Smooth muscle cell (in vitro differentiated cells): ENCODE measurements around the gene SLC4A1. TPM values are rescaled to one million over a fixed set of nuclear protein-coding genes. Genes with fewer than 3 reads are reported as not detected.

Source experiments
- DNase-seq: peaks from one replicate; lab custom pipeline; 2025; ENCODE audit not compliant: unreplicated experiment; lab: John Stamatoyannopoulos, UW
- H2AFZ ChIP-seq: fragments of 200-600 bp; sonication (generic); 2 replicates; pipeline ENCODE4 v1.6.0; 2016; ENCODE audit warnings: antibody characterized with exemption, low read depth, mild to moderate bottlenecking
- H3F3A ChIP-seq: fragments of 200-600 bp; sonication (generic); 2 replicates; pipeline ENCODE4 v1.6.0; 2017; ENCODE audit warnings: antibody characterized with exemption, low read depth
- H3K27ac ChIP-seq: fragments of 200-600 bp; sonication (generic); 2 replicates; pipeline ENCODE4 v1.5.1; 2016; ENCODE audit warnings: low read depth, mild to moderate bottlenecking
- H3K27me3 ChIP-seq: fragments of 200-600 bp; sonication (generic); 2 replicates; pipeline ENCODE4 v1.6.1; 2016; ENCODE audit warnings: low read depth, mild to moderate bottlenecking
- H3K36me3 ChIP-seq: fragments of 200-600 bp; sonication (generic); 2 replicates; pipeline ENCODE4 v1.5.1; 2016; ENCODE audit warnings: low read depth
- H3K4me1 ChIP-seq: fragments of 200-600 bp; sonication (generic); 2 replicates; pipeline ENCODE4 v1.5.1; 2016; ENCODE audit warnings: low read depth
- H3K4me2 ChIP-seq: fragments of 200-600 bp; sonication (generic); 2 replicates; pipeline ENCODE4 v1.6.0; 2016; ENCODE audit warnings: mild to moderate bottlenecking
- H3K4me3 ChIP-seq: fragments of 200-600 bp; sonication (generic); 2 replicates; pipeline ENCODE4 v1.5.1; 2016; ENCODE audit warnings: mild to moderate bottlenecking
- H3K79me2 ChIP-seq: fragments of 200-600 bp; sonication (generic); 2 replicates; pipeline ENCODE4 v1.6.0; 2016; ENCODE audit warnings: low read depth, mild to moderate bottlenecking
- H3K9ac ChIP-seq: fragments of 200-600 bp; sonication (generic); 2 replicates; pipeline ENCODE4 v1.6.0; 2016; ENCODE audit warnings: low read depth
- H3K9me3 ChIP-seq: fragments of 200-600 bp; sonication (generic); replicated peaks from 2 replicates; pipeline ENCODE4 v1.5.1; 2016; ENCODE audit warnings: low read depth
- H4K20me1 ChIP-seq: fragments of 200-600 bp; sonication (generic); 2 replicates; pipeline ENCODE4 v1.6.0; 2016; ENCODE audit warnings: low read depth
- CTCF ChIP-seq: fragments of 200-600 bp; sonication (generic); IDR thresholded peaks from 2 replicates; pipeline ENCODE4 v1.5.1; 2017; ENCODE audit warnings: borderline replicate concordance, mild to moderate bottlenecking, antibody characterized with exemption; ENCODE audit not compliant: insufficient read depth, poor library complexity, severe bottlenecking
- WGBS: methylation state at CpG from one replicate; pipeline ENCODE4 v1.1.7; 2016; ENCODE audit warnings: low lambda C conversion rate; 5-methylcytosine and 5-hydroxymethylcytosine counted together
- polyA plus RNA-seq: library from polyadenylated mRNA; unstranded; fragments of >200 nt; fragmentation: Nextera tagmentation; extraction: Ambion mirVana; gene quantifications from 2 replicates; pipeline ENCODE4 v1.2.1, GENCODE V29; 2016
- total RNA-seq: library from RNA; depleted of rRNA; stranded (reverse); fragments of >200 nt; gene quantifications from 2 replicates; pipeline ENCODE4 v1.2.3, GENCODE V29; 2014

The SLC4A1 gene
- total and polyA plus RNA-seq, 2 experiments from 2014 or later, result not detected

- TF ChIP-seq CTCF, result no peak
- H4K20me1 ChIP-seq, result no peaks in the 10 kb centered on the region
- H3K9me3 ChIP-seq, result no peaks in the 10 kb centered on the region
- H3K9ac ChIP-seq, result no peak overlapping the region
- no peaks in the 10 kb centered on the region for H3K79me2 ChIP-seq
- H3K4me3 ChIP-seq, result no peak overlapping the region
- H3F3A ChIP-seq, result no peaks in the 10 kb centered on the region
- no peaks in the 10 kb centered on the region for H3K36me3 ChIP-seq
- H3K27me3 ChIP-seq, result peaks cover 22% of the 10 kb centered on the region
- H3K27ac ChIP-seq, result no peak overlapping the region
- H3K4me1 ChIP-seq, result peaks cover 16% of the 10 kb centered on the region
- H3K4me2 ChIP-seq, result no peak overlapping the region
- WGBS, result 92% methylated on average over 2 of the region's 2 CpGs
- H2AFZ ChIP-seq, result no peak overlapping the region
- no peak for DNase-seq
Measured at GRCh38 chr17:44310188-44310587, 42.3 kb upstream of the SLC4A1 start.

- Histone ChIP-seq H4K20me1 (no peaks in the 10 kb centered on the region), H3K4me1 (peaks cover 11% of the 10 kb centered on the region), H3K79me2 (no peaks in the 10 kb centered on the region), H3K4me3 (no peak overlapping the region), H3K36me3 (no peaks in the 10 kb centered on the region), H3F3A (no peaks in the 10 kb centered on the region), H3K27ac (no peak overlapping the region), H3K9me3 (no peaks in the 10 kb centered on the region), H3K27me3 (peaks cover 16% of the 10 kb centered on the region), H3K4me2 (no peak overlapping the region), H2AFZ (no peak overlapping the region), H3K9ac (no peak overlapping the region)
- TF ChIP-seq CTCF, result no peak
- 55% methylated on average over 5 of the region's 5 CpGs for WGBS
- no peak for DNase-seq
Measured at GRCh38 chr17:44309472-44309871, 41.5 kb upstream of the SLC4A1 start.

GRCh38 chr17:44308865-44309264 is 40.9 kb upstream of the SLC4A1 start:
- H3F3A ChIP-seq, result no peaks in the 10 kb centered on the region
- TF ChIP-seq CTCF, result no peak
- no peaks in the 10 kb centered on the region for H3K36me3 ChIP-seq
- no peak for DNase-seq
- H3K9ac ChIP-seq, result no peak overlapping the region
- no peaks in the 10 kb centered on the region for H3K79me2 ChIP-seq
- H4K20me1 ChIP-seq, result no peaks in the 10 kb centered on the region
- H3K9me3 ChIP-seq, result no peaks in the 10 kb centered on the region
- H3K27ac ChIP-seq, result no peak overlapping the region
- no peak overlapping the region for H2AFZ ChIP-seq
- WGBS, result 9% methylated on average over 9 of the region's 15 CpGs
- peaks cover 11% of the 10 kb centered on the region for H3K4me1 ChIP-seq
- peak overlapping the region; percentile 47 for H3K4me3 ChIP-seq
- H3K27me3 ChIP-seq, result peaks cover 9% of the 10 kb centered on the region
- H3K4me2 ChIP-seq, result peak overlapping the region; percentile 93

GRCh38 chr17:44308320-44308818 is 40.4 kb upstream of the SLC4A1 start, which contains the start of gene RUNDC3A:
Gene RUNDC3A (plus strand): TSS chr17:44308601. CDS start chr17:44308833, 232 bp downstream.
- Histone ChIP-seq H3K4me2 (peak within 1 kb of the TSS; percentile 93), H2AFZ (no peak within 1 kb of the TSS), H3K36me3 (no peaks in the 10 kb centered on the region), H3K9me3 (no peaks in the 10 kb centered on the region), H3K27me3 (peaks cover 5% of the 10 kb centered on the region), H3K4me3 (peak within 1 kb of the TSS; percentile 47), H3K4me1 (peaks cover 11% of the 10 kb centered on the region), H3K27ac (no peak within 1 kb of the TSS), H3K9ac (no peak within 1 kb of the TSS), H4K20me1 (no peaks in the 10 kb centered on the region), H3K79me2 (no peaks in the 10 kb centered on the region), H3F3A (no peaks in the 10 kb centered on the region)
- TF ChIP-seq CTCF, result no peak
- 0% methylated on average over 12 of the region's 39 CpGs for WGBS
- peak; percentile 92 for DNase-seq
